HG03280 (cell line): ENCODE results near the gene F2R.
A peak's percentile ranks its signal among the peaks of the same experiment; 100 is the strongest.
"Not testable (repeated sequence)": the region's sequence is repeated elsewhere in the genome, so short reads cannot be mapped to it uniquely, and the experiment has no call there.

Source experiments
- ATAC-seq: cut with Tn5 transposase; IDR thresholded peaks from one replicate; pipeline ENCODE4 v1.9.1; 2021; ENCODE audit warnings: mild to moderate bottlenecking, moderate library complexity; ENCODE audit not compliant: unreplicated experiment

F2R gene

GRCh38 chr5:76715736-76716455, at the start of gene F2R:
F2R (plus strand) TSS chr5:76716126; CDS start chr5:76716308, 182 bp downstream.
- ATAC-seq = peak; percentile 65

DNA sequence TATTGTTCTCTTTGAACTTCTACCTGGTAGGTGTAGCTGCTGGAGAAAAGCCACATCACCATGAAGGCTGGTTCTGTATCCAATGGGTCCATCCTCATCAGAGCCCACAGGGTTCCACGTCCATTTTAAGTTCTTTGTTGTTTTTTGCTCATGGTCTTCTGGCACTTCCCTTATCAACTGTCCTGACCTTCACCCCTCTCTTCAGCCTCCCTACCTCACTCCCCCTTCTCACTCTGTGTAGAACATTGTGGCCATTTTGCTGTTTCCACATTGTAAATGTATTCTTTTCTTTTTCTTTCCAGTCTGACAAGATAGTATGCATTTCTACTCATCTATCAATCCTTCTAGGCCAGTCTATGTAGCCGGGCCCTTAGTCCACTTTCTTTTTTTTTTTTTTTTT, 48.4 kb upstream of the F2R start:
- no peak for ATAC-seq

- no peak for ATAC-seq
Observed at GRCh38 chr5:76669245-76669644, 46.7 kb upstream of the F2R start.

- ATAC-seq = no peak
Observed at GRCh38 chr5:76670508-76670907, 45.4 kb upstream of the F2R start.

DNA sequence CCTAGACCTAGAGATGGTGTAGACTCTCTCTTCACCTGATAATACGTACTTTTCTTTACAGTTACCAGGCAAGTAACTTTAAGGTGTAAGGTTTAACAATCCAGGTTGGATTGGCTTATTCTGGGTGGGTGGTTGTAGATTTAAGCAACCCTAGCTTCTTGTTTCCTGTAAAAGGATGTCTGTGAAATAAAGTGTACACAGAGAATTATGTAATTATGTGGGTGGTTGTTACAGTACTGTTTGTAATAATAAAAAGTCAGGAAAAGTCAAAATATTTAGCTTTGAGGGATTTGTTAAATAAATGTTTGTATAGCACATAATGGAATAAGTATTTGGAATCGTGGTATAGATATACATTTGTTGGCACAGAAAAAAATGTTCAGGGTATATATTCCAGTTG, 43.7 kb upstream of the F2R start:
- ATAC-seq = no peak

DNA sequence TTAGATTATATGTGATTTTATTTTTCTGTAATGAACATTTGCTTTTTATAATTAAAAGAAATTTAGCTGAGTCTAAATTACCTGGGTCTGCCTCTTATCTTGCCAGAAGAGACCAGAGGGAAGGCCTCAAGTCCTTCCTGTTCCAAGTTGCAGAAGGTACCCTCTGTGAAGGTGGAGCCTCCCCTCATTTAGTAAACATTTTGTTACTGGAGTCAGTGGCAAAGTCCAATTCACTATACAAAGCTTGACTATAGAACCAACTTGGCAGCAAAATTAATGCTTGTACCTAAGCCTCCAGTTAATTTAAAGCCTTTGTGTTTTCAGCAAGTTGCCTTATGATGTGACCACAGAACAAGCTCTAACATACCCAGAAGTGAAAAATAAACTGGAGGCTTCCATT, 42.8 kb upstream of the F2R start:
- no peak for ATAC-seq

DNA sequence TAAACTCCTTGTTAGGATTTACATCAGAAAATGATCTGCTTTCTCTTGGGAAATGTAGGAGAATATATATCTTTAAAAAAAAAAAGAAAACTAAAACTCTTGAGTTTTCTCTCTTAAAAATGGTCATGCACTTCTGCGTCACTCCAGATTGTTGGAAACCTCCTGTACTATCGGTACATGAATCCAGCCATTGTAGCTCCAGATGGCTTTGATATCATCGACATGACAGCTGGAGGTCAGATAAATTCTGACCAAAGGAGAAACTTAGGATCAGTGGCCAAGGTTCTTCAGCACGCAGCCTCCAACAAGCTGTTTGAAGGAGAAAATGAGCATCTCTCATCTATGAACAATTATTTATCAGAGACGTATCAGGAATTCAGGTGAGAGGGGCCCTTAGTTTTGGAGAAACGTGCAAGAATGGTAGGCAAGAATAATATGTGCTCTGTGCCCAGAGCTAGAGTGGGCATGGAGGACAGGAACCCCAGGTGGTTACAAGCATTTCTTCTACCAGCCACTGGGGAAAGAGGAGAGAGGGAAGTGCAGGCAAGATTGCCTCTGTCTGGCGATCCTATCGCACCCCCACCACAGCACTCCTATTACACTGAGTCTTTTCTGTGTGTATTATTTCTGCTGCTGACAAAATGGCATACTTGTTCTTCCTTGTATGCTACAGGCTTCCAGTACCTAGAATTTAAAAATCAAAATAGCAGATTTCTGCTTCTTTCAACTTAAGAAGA, 41.4 kb upstream of the F2R start:
- no peak for ATAC-seq

DNA sequence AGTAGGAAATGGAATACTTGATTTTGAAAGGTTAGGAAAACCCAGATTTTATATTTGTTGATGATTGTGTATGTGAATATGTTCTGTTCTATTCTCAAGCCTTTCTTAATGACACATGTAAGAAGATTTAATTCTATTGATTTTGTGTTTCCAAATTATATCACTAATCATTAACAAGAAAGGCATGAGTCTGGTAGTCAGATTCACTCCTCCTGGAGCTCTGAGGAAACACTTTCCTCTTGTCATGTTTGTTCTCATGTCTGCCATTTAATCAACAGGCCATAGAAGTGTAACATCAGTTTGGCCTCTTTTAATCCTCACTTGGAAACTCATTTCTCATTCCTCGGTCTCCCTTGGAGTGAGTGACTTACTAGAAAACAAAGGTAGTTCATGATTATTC, 40.6 kb upstream of the F2R start:
- ATAC-seq = no peak

GRCh38 chr5:76677849-76678472, 38.0 kb upstream of the F2R start:
- no peak for ATAC-seq

GRCh38 chr5:76679231-76679630, 36.7 kb upstream of the F2R start:
- no peak for ATAC-seq

DNA sequence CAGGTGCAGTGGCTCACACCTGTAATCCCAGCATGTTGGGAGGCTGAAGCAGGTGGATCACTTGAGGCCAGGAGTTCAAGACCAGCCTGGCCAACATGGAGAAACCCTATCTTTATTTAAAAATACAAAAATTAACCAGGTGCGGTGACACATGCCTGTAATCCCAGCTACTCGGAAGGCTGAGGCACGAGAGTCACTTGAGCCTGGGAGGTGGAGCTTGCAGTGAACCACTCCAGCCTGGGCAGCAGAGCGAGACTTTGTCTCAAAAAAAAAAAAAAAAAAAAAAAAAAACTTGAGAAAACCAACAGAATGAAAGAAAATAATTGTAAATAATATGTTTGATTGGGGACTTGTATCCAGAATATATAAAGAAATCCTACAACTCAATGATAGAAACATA, 35.1 kb upstream of the F2R start:
- not testable (repeated sequence) for ATAC-seq

- no peak for ATAC-seq
Observed at GRCh38 chr5:76681287-76681686, 34.6 kb upstream of the F2R start.

GRCh38 chr5:76682387-76682786, 33.5 kb upstream of the F2R start:
- no peak for ATAC-seq

- no peak for ATAC-seq
Observed at GRCh38 chr5:76683816-76684731, 31.9 kb upstream of the F2R start.

- ATAC-seq = no peak
Observed at GRCh38 chr5:76684756-76685519, 31.0 kb upstream of the F2R start.

GRCh38 chr5:76685704-76686103, 30.2 kb upstream of the F2R start:
- no peak for ATAC-seq

- no peak for ATAC-seq
Observed at GRCh38 chr5:76688212-76688611, 27.7 kb upstream of the F2R start.

- no peak for ATAC-seq
Observed at GRCh38 chr5:76688836-76689235, 27.1 kb upstream of the F2R start.

DNA sequence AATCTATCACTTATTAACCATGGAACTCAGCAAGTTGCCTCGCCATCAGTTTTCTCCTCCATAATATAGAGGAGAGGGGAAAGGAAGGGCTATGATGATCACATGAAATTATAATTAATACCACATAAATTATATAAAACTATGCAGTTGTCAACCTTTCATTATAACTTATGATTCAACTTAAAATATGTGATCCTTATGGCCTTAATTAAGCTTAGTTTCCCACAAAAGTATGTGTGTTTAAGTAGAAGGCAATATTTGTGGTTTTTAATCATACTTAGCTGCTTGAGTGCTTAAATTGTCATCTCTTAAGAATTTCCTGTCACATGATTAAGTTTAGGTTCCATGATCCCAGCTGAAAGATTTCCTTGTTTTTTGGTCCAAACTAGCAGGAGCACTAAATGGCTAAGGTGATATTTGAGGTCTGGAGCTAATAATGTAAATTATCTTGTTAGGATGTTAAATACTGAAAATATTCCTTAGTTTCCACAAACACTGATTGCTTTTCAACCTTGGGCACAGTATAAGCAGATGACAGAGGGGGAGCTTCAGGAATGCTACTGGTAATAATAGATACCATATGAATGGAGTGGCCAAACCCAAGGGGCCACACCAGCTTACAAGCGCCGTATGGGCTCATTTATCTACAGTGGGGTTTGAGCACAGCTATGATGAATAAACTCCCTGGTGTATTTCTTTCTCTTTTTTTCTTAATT, 26.4 kb upstream of the F2R start:
- no peak for ATAC-seq
